Testis (tissue), 2 donors: ENCODE results near the gene SERPING1.

ENCODE experiments used
- CTCF ChIP-seq, 3 experiments: fragments of 450-650 bp in 2 of 3; fragments of 200-600 bp in 1 of 3; sonication (generic) in 1 of 3; IDR thresholded peaks; one replicate each; pipeline ENCODE4 v1.5.1; 2016 to 2019; ENCODE audit warnings: antibody characterized with exemption in 3 of 3, mild to moderate bottlenecking in 2 of 3, moderate library complexity in 1 of 3
- POLR2A ChIP-seq: fragments of 450-650 bp; IDR thresholded peaks from one replicate; pipeline ENCODE4 v1.6.1; 2017; ENCODE audit warnings: antibody characterized with exemption, mild to moderate bottlenecking, moderate library complexity

DNA sequence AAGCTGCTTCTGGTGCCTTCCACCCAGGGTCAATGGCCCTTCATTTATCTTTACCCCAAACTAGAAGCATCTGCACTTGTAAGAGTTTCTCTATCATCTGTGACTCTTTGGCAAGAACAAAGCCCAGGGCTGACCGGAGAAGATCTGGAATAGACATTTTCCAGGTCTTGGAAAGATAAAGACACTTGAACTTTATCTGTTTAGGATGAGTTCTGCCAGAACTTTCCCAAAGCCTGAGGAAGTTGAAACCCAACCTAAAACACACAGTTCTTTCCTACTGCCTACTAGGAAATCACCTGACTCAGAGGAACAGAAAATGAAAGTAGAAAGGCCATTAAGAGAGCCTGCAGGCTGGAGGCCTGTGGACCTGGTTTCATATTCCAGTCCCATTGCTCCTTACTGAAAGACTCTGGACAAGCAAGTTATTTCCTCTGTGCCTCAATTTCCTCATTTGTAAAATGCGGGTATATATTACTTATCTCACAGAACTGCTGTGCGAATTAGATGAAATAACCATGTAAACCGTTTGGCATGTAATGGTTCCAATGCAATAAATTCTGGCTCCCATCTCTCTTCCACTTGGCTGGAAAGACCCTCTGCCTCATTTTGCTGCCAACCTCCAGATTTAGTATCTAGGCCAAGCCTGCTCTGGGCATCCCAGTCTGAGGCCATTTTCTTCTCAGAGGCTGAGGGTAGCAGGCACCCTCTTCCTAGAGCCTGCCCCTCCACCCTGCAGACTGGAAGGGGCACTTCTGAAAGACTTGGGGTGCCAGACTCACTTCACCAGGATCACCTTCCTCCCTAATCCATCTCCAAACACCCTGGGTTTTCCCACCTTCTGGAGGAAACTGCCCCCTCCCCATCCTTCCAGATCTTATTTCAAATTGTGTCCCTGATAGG is 31.2 kb upstream of the SERPING1 start:
- TF ChIP-seq CTCF (IDR thresholded peaks at IDR 0.05) (no peak), POLR2A (no peak)
